Lung (tissue), 12 donors: Measurements from ENCODE around the gene SEL1L3. TPM values are rescaled to one million over a fixed set of nuclear protein-coding genes. Genes with fewer than 3 reads are reported as not detected.
"Not testable (repeated sequence)": the region's sequence is repeated elsewhere in the genome, so short reads cannot be mapped to it uniquely, and the experiment has no call there.

Experiments
- ATAC-seq: fragments of 200-7000 bp; cut with Tn5 transposase; one replicate; pipeline ENCODE4 v1.9.1; 2020; ENCODE audit warnings: moderate number of reproducible peaks; ENCODE audit not compliant: insufficient read depth, low FRiP score
- DNase-seq, 3 donors: peaks; one replicate each; pipeline ENCODE4 v3.0.0-alpha.2; 2013 to 2017
- H3K27ac ChIP-seq, 2 donors: one replicate each; pipeline ENCODE4 v1.5.1; 2013; ENCODE audit warnings: mild to moderate bottlenecking in 2 of 2, moderate library complexity in 2 of 2, control low read depth in 1 of 2, inconsistent platforms in 1 of 2, low read depth in 1 of 2, low read length in 1 of 2
- H3K27me3 ChIP-seq, 3 donors: one replicate each; pipeline ENCODE4 v1.5.1; 2013; ENCODE audit warnings: low read length in 2 of 3; ENCODE audit not compliant: control insufficient read depth in 3 of 3, insufficient read depth in 3 of 3
- H3K36me3 ChIP-seq, 4 donors: one replicate each; pipeline ENCODE4 v1.5.1; 2013; ENCODE audit warnings: low read length in 4 of 4, mild to moderate bottlenecking in 1 of 4, moderate library complexity in 1 of 4; ENCODE audit not compliant: control insufficient read depth in 4 of 4, insufficient read depth in 4 of 4
- H3K4me1 ChIP-seq, 5 donors: one replicate each; pipeline ENCODE4 v1.5.1; 2013; ENCODE audit warnings: low read length in 5 of 5, mild to moderate bottlenecking in 2 of 5, moderate library complexity in 1 of 5; ENCODE audit not compliant: control insufficient read depth in 5 of 5, insufficient read depth in 5 of 5
- H3K4me3 ChIP-seq: one replicate; pipeline ENCODE4 v1.5.1; 2013; ENCODE audit warnings: mild to moderate bottlenecking, control low read depth, moderate library complexity
- H3K9ac ChIP-seq, 2 donors: one replicate each; pipeline ENCODE4 v1.5.1; 2013; ENCODE audit warnings: low read length in 2 of 2, control low read depth in 1 of 2; ENCODE audit not compliant: insufficient read depth in 1 of 2
- H3K9me3 ChIP-seq, 4 donors: one replicate each; pipeline ENCODE4 v1.5.1; 2013; ENCODE audit warnings: low read length in 3 of 4, mild to moderate bottlenecking in 1 of 4, moderate library complexity in 1 of 4; ENCODE audit not compliant: control insufficient read depth in 4 of 4, insufficient read depth in 3 of 4
- CTCF ChIP-seq: IDR thresholded peaks from 2 replicates; pipeline ENCODE4 v1.5.1; 2012; ENCODE audit warnings: mild to moderate bottlenecking; ENCODE audit errors: control extremely low read depth, extremely low read depth
- WGBS, 2 donors: extraction: QIAGEN DNeasy Blood & Tissue Kit; methylation state at CpG; one replicate each; pipeline ENCODE4 v1.1.7; 2013; 5-methylcytosine and 5-hydroxymethylcytosine counted together
- polyA plus RNA-seq, 2 donors: library from polyadenylated mRNA; stranded (reverse); fragments of 200-250 nt; gene quantifications; one replicate each; pipeline ENCODE4 v1.2.1, GENCODE V29; 2013
- total RNA-seq, 2 donors: library from RNA; depleted of rRNA in 1 of 2; stranded (reverse); fragments of >200 nt in 1 of 2; gene quantifications; one replicate each; pipeline ENCODE4 v1.2.1, GENCODE V29; 2014 to 2021
- donor health status: control.
- donor health status: control.
- donor health status: Bipolar disorder and iron deficiency.
- donor health status: healthy.
- donor health status: DM: yes; HTN: yes; CAD: no.

Gene SEL1L3
- total and polyA plus RNA-seq, 4 donors: 29.2 to 93.3 (median 57.1) TPM

- no peaks in the 10 kb centered on the region for H3K36me3 ChIP-seq
- peaks cover 0 to 16% (median 5%) of the 10 kb centered on the region in 5 donors for H3K4me1 ChIP-seq
- H3K9ac ChIP-seq: no peak overlapping the region
- no peak for TF ChIP-seq CTCF
- ATAC-seq (no peak), DNase-seq (no peak)
- no peak overlapping the region for H3K4me3 ChIP-seq
- H3K27me3 ChIP-seq: no peaks in the 10 kb centered on the region
- no peaks in the 10 kb centered on the region for H3K9me3 ChIP-seq
- no peak overlapping the region for H3K27ac ChIP-seq
- WGBS, 2 donors: 86 to 96% methylated on average over 2 of the region's 2 CpGs
Measured at GRCh38 chr4:25870081-25870480, 7.3 kb upstream of the SEL1L3 start.

- DNase-seq (no peak), ATAC-seq (no peak)
- Histone ChIP-seq H3K9ac (no peak overlapping the region), H3K27me3 (peaks cover 0 to 2% (median 0%) of the 10 kb centered on the region in 3 donors), H3K36me3 (no peaks in the 10 kb centered on the region), H3K9me3 (no peaks in the 10 kb centered on the region), H3K27ac (no peak overlapping the region), H3K4me1 (peaks cover 0 to 15% (median 10%) of the 10 kb centered on the region in 5 donors), H3K4me3 (no peak overlapping the region)
- no peak for TF ChIP-seq CTCF
- WGBS, 2 donors: 68 to 82% methylated on average over 6 of the region's 6 CpGs
Measured at GRCh38 chr4:25867781-25868294, 5.0 kb upstream of the SEL1L3 start.

GRCh38 chr4:25866401-25866800 is 3.6 kb upstream of the SEL1L3 start:
- ATAC-seq, H3K9ac ChIP-seq, H3K27ac ChIP-seq, H3K4me3 ChIP-seq, H3K9me3 ChIP-seq, H3K27me3 ChIP-seq, DNase-seq, H3K36me3 ChIP-seq: not testable (repeated sequence)
- peaks cover 0 to 17% (median 9%) of the 10 kb centered on the region in 5 donors for H3K4me1 ChIP-seq
- WGBS, 2 donors: 93 to 94% methylated on average over 4 of the region's 4 CpGs

GRCh38 chr4:25865586-25865985 is 2.8 kb upstream of the SEL1L3 start:
- Histone ChIP-seq H3K4me1 (peaks cover 0 to 18% (median 11%) of the 10 kb centered on the region in 5 donors), H3K9ac (no peak overlapping the region), H3K27ac (no peak overlapping the region), H3K36me3 (no peaks in the 10 kb centered on the region), H3K9me3 (no peaks in the 10 kb centered on the region), H3K27me3 (peaks cover 0 to 7% (median 5%) of the 10 kb centered on the region in 3 donors), H3K4me3 (no peak overlapping the region)
- no peak for TF ChIP-seq CTCF
- WGBS, 2 donors: 76 to 79% methylated on average over 4 of the region's 4 CpGs
- ATAC-seq (no peak), DNase-seq (no peak)
